Measurements from ENCODE around the gene RACK1. TPM values are rescaled to one million over a fixed set of nuclear protein-coding genes. Genes with fewer than 3 reads are reported as not detected.

RACK1 gene
- total RNA-seq, result 3,694 and 3,876 TPM in 2 replicates

GRCh38 chr5:181243564-181244343 lies at the start of gene RACK1:
Gene RACK1 (minus strand): TSS chr5:181243906. CDS start chr5:181243800, 106 bp downstream.

GRCh38 chr5:181260720-181261319 lies 17.1 kb upstream of the RACK1 start, which contains the start of gene TRIM52:
Gene TRIM52 (minus strand): TSS chr5:181261143. CDS start chr5:181260813, 330 bp downstream.

GRCh38 chr5:181223058-181223728 lies 20.5 kb downstream of the RACK1 start, which contains the start of gene TRIM41:
Gene TRIM41 (plus strand): TSS chr5:181223281. CDS start chr5:181224000, 719 bp downstream.

GRCh38 chr5:181204826-181205760 lies 38.6 kb downstream of the RACK1 start, which contains the start of gene TRIM7:
Gene TRIM7 (minus strand): TSS chr5:181205196. CDS start chr5:181205110, 86 bp downstream.

Small RNAs within 50 kb of the gene (small RNA-seq; reads per million reads assigned to genes)
- not detected for gene MIR4638
- not detected for gene SNORD95
- gene SNORD96A, result not detected

Other genes with a start within 250 kb of the RACK1 start
- not detected in 2 replicates for gene BTNL9, start 203.6 kb downstream of the RACK1 start, total RNA-seq
- gene OR2V1, start 112.7 kb downstream of the RACK1 start, total RNA-seq, result not detected in 2 replicates
- gene OR2V2, start 96.3 kb downstream of the RACK1 start, total RNA-seq, result not detected in 2 replicates
- 15.1 and 15.4 TPM in 2 replicates for gene TRIM7, start 38.7 kb downstream of the RACK1 start, total RNA-seq
- 6.7 and 11.6 TPM in 2 replicates for gene TRIM41, start 20.6 kb downstream of the RACK1 start, total RNA-seq
- gene TRIM52, start 17.2 kb upstream of the RACK1 start, total RNA-seq, result 8.1 and 9.0 TPM in 2 replicates
- gene OR4F3, start 123.4 kb upstream of the RACK1 start, total RNA-seq, result 0.22 and 0.27 TPM in 2 replicates

Measured in thoracic aorta endothelial cell (primary cell).